GM21723 (cell line): Measurements from ENCODE around the gene ZCCHC9.
"Not testable (repeated sequence)": the region's sequence is repeated elsewhere in the genome, so short reads cannot be mapped to it uniquely, and the experiment has no call there.

Experiments used
- ATAC-seq: cut with Tn5 transposase; IDR thresholded peaks from one replicate; pipeline ENCODE4 v1.9.1; 2021; ENCODE audit warnings: mild to moderate bottlenecking, moderate library complexity; ENCODE audit not compliant: unreplicated experiment

ZCCHC9 gene

DNA sequence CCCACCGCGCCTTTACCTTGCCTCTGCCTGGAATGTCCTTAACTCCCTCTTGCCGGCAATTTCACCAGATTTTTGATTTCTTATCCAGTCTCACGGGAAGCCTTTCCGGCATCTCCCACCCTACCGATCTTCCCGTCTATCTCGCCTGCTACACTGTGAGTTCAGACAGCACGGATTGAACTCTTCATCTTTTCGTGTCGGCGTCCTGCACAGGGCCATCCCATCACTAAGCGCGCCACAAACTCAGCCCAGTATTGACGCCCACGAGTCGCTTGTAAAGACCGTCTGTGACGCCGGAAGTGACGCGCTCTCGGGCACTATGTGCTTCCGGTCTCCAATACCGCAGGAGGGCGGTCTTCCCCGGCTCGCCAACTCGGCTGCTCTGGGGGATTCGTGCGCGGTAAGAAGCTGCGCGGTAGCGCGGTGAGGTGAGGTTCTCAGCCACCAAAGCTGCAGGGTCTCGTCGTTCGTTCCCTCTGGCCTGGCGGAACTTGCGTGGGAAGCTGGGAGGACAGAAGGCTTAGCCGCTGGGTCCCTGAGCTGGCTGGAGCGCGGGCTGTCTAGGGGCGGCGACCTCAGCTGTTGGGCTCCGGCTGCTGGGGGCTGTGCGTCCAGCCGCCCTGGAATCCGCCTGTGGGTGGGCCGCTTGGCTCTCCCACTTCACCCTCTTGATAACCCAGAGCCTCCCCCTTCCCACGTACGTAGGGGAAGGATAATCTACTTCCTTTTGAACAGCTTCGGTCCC is at the start of gene ZCCHC9:
TSS of gene ZCCHC9 (plus strand) at position 317 of the 745 bp plus-strand sequence. CDS start 3,171 bp downstream, outside the sequence.
- ATAC-seq, result peak; percentile 95

DNA sequence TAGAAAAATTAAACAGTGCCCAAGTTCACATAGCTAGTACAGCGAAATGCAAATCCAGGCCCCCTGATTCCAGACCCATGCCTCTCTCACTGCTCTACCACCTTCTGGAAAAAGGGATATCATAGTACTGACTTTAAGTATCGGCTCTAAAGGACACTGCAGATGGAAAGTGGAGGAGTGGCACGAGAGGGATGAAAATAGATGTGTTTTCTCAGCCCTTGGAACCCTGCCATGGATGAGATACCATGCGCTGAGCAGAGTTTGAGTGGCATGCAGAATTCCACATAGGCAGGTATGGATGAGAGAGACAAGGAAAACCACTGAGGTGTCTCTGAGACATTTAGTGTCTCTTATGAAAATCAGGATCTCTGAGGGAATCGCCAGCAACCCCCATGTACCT is 49.5 kb upstream of the ZCCHC9 start:
- ATAC-seq, result no peak

- no peak for ATAC-seq
These were observed 48.5 kb upstream of the ZCCHC9 start for GRCh38 chr5:81252904-81253303.

DNA sequence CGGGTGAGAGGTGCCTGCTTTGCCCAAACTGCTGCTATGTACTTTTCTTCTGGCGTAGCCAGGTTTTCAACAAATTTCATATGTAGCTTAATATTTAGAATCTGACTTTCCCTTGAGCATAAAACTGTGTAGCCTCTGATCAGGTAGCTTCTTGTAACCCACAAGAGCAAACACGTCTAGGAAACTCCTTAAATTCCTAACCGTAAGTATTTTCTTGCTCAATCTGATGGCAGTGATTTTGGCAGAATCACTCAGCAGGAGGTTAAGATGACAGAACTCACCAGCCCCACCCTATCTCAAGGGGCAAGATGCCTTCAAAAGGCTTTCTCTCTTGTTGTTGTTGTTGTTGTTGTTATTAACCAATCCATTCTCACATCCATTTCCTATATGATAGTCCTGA is 47.5 kb upstream of the ZCCHC9 start:
- no peak for ATAC-seq

GRCh38 chr5:81254886-81255559 is 46.4 kb upstream of the ZCCHC9 start:
- ATAC-seq, result no peak

DNA sequence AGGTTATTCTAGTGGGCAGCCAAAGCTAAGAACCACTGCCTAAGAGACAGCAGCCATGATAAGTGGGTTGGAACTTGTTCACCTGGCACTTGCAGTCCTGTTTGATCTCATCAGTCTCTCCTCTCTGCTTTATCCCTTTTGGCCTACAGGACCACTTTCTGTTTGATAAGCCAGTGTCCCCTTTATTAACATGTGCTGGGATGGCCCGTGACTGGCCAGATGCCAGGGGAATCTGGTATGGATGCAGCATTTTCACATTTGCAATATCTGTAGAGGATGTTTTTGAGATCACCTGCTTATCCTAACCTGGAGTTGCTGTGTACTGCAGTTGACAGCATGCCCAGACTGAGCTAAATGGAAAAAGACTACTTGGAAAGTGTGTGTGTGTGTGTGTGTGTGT is 44.6 kb upstream of the ZCCHC9 start:
- no peak for ATAC-seq

DNA sequence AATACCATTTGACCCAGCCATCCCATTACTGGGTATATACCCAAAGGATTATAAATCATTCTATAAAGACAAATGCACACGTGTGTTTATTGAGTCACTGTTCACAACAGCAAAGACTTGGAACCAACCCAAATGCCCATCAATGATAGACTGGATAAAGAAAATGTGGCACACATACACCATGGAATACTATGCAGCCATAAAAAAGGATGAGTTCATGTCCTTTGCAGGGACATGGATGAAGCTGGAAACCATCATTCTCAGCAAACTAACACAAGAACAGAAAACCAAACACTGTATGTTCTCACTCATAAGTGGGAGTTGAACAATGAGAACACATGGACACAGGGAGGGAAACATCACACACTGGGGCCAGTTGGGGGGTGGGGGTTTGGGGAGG is 38.6 kb upstream of the ZCCHC9 start:
- not testable (repeated sequence) for ATAC-seq

- ATAC-seq, result no peak
These were observed 36.3 kb upstream of the ZCCHC9 start for GRCh38 chr5:81265101-81265500.

GRCh38 chr5:81268521-81269196 is 32.7 kb upstream of the ZCCHC9 start:
- no peak for ATAC-seq

- ATAC-seq, result no peak
These were observed 31.5 kb upstream of the ZCCHC9 start for GRCh38 chr5:81269751-81270393.

- not testable (repeated sequence) for ATAC-seq
These were observed 30.9 kb upstream of the ZCCHC9 start for GRCh38 chr5:81270394-81271027.

GRCh38 chr5:81283976-81284375 is 17.4 kb upstream of the ZCCHC9 start:
- no peak for ATAC-seq

DNA sequence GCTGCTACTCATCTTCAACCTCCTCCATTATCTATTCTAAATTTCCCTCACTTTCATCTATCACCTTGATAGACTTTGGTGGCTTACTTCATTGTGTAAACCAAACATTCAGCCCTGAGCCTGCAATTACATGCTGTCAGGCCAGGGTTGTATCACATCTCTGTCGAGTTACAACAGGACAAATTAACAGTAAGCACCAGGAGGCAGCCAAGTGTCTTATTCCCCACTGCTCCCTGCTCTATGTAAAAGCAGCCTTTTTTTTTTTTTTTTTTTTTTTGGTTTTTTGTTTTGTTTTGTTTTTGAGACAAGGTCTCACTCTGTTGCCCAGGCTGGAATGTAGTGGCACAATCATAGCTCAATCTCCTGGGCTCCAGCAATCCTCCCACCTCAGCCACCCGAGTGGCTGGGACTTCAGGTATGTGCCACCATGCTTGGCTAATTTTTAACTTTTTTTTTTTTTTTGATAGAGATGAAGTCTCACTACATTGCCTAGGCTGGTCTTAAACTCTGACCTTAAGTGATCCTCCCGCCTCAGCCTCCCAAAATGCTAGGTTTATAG is 15.2 kb upstream of the ZCCHC9 start:
- no peak for ATAC-seq

- ATAC-seq, result peak; percentile 43
These were observed 13.4 kb upstream of the ZCCHC9 start for GRCh38 chr5:81288021-81288433.

GRCh38 chr5:81290146-81290545 is 11.2 kb upstream of the ZCCHC9 start:
- ATAC-seq, result no peak

DNA sequence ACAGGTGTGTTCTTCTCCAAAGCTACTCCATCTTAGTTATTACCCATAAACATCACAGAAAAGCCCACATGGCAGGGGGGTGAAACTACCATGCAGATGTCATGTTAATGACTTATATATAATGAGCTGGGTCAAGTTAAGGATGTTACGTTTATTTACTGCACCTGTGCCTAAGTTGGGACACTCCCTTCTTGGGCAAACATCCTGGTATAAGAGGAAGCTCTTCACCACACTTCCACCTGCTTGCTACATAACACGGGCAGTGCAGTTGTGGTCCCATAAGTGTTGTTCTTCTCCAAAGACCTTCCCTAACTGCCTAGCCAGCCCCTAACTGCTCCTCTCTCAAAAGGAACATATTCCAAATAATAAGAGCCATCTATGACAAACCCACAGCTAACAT is 9.3 kb upstream of the ZCCHC9 start:
- no peak for ATAC-seq

GRCh38 chr5:81294021-81294420 is 7.4 kb upstream of the ZCCHC9 start:
- ATAC-seq, result not testable (repeated sequence)

DNA sequence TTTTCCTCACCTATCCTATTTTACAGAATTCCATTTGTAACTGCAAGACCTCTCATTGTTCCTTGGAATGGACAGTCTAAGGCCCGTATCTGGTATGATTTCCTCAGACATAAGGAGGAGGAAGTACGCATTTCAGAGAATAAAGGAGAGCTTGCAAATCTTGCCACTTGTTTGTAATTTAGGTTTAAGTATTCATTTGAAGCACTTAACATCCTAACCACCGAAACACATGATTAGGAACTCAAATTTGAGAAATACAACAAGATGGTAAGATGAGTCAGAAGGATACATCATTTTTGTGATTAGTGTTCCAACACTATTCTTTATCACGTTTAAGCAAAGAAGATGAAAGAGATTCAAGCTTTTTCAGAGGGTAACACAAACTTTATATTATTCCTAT is 3.9 kb upstream of the ZCCHC9 start:
- ATAC-seq, result no peak

GRCh38 chr5:81300921-81301270 is 491 bp upstream of the ZCCHC9 start:
- ATAC-seq, result no peak

DNA sequence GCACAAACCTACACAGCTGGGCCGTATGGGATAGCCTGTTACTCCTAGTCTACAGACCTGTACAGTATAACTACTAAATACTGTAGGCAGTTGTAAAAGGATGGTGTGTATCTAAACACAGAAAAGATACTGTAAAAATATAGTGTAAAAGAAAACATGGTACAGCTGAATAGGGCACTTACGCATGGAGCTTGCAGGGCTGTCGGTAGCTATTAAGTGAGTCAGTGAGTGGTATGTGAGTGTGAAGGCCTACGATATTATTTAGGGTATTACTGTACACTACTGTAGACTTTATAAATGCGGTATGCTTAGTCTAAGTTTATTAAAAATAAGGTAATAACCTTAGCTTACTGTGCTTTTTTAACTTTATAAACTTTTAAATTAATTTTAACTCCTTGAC is 1.2 kb downstream of the ZCCHC9 start:
- ATAC-seq, result no peak

DNA sequence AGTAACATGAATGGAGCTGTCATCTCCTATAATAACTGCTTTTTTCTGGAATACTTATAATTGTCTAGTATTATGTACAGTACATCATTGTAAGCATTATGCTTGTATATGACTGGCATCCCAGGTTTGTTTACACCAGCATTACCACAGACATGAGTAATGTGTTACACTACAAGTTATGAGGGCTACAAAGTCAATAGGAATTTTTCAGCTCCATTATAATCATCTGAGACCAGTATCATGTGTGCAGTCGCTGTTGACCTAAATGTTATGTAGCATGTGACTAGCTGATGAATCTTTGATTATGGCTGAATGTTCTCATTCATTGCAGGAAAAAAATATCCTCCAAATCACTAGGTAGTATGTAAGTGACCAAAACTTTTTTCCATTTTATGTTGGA is 2.2 kb downstream of the ZCCHC9 start:
- no peak for ATAC-seq
